Ascending aorta (tissue), 2 donors: ENCODE measurements around the gene IGSF11. TPM values are rescaled to one million over a fixed set of nuclear protein-coding genes. Genes with fewer than 3 reads are reported as not detected.

Source experiments
- DNase-seq, 2 donors: peaks; one replicate each; pipeline ENCODE4 v3.0.0-alpha.2; 2019; ENCODE audit warnings: low spot score in 2 of 2
- H3K27ac ChIP-seq, 2 donors: fragments of 200-600 bp; sonication (generic); one replicate each; pipeline ENCODE4 v1.5.1; 2016 to 2017; ENCODE audit warnings: mild to moderate bottlenecking in 1 of 2
- H3K27me3 ChIP-seq: fragments of 200-600 bp; sonication (generic); one replicate; pipeline ENCODE4 v1.5.1; 2017
- H3K36me3 ChIP-seq, 2 donors: fragments of 200-600 bp; sonication (generic); one replicate each; pipeline ENCODE4 v1.5.1; 2016
- H3K4me1 ChIP-seq, 2 donors: fragments of 200-600 bp; sonication (generic); one replicate each; pipeline ENCODE4 v1.5.1; 2016 to 2017; ENCODE audit warnings: mild to moderate bottlenecking in 1 of 2
- H3K4me3 ChIP-seq, 2 donors: fragments of 200-600 bp; sonication (generic); one replicate each; pipeline ENCODE4 v1.5.1; 2016 to 2017; ENCODE audit warnings: mild to moderate bottlenecking in 1 of 2
- H3K9me3 ChIP-seq, 2 donors: fragments of 200-600 bp; sonication (generic); one replicate each; pipeline ENCODE4 v1.5.1; 2016
- intact Hi-C: fragments of 100-400 bp; cut with DNase I; formaldehyde crosslinking; loops from one replicate; pipeline ENCODE4 v1.15.1; 2023
- total RNA-seq: library from RNA; depleted of rRNA; stranded (reverse); fragments of >200 nt; gene quantifications from one replicate; pipeline ENCODE4 v1.1.0, GENCODE V29; 2016
- TF ChIP-seq, protein P1 (sequence below), 3 experiments: fragments of 200-600 bp in 2 of 3; fragments of 450-650 bp in 1 of 3; sonication (generic) in 2 of 3; IDR thresholded peaks; one replicate each; pipeline ENCODE4 v1.5.1; 2016 to 2019; ENCODE audit warnings: antibody characterized with exemption in 3 of 3, mild to moderate bottlenecking in 1 of 3, moderate library complexity in 1 of 3

IGSF11 gene
- total RNA-seq, 1 donor from 2014 or later, result not detected

GRCh38 chr3:118890206-118890605 is 144.4 kb downstream of the IGSF11 start:
- H3K4me3 ChIP-seq, result no peak overlapping the region
- no peak overlapping the region for H3K27ac ChIP-seq
- no peaks in the 10 kb centered on the region for H3K4me1 ChIP-seq
- TF ChIP-seq, protein P1, sequence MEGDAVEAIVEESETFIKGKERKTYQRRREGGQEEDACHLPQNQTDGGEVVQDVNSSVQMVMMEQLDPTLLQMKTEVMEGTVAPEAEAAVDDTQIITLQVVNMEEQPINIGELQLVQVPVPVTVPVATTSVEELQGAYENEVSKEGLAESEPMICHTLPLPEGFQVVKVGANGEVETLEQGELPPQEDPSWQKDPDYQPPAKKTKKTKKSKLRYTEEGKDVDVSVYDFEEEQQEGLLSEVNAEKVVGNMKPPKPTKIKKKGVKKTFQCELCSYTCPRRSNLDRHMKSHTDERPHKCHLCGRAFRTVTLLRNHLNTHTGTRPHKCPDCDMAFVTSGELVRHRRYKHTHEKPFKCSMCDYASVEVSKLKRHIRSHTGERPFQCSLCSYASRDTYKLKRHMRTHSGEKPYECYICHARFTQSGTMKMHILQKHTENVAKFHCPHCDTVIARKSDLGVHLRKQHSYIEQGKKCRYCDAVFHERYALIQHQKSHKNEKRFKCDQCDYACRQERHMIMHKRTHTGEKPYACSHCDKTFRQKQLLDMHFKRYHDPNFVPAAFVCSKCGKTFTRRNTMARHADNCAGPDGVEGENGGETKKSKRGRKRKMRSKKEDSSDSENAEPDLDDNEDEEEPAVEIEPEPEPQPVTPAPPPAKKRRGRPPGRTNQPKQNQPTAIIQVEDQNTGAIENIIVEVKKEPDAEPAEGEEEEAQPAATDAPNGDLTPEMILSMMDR (IDR thresholded peaks at IDR 0.05), result no peak
- H3K9me3 ChIP-seq, result no peaks in the 10 kb centered on the region
- H3K27me3 ChIP-seq, result no peaks in the 10 kb centered on the region
- no peaks in the 10 kb centered on the region for H3K36me3 ChIP-seq
- DNase-seq, result no peak
- intact Hi-C loops, result no loop called here

GRCh38 chr3:118889691-118890090 is 145.0 kb downstream of the IGSF11 start:
- intact Hi-C loops, result no loop called here
- Histone ChIP-seq H3K27ac (no peak overlapping the region), H3K4me1 (no peaks in the 10 kb centered on the region), H3K9me3 (no peaks in the 10 kb centered on the region), H3K4me3 (no peak overlapping the region), H3K36me3 (no peaks in the 10 kb centered on the region), H3K27me3 (no peaks in the 10 kb centered on the region)
- TF ChIP-seq, protein P1 (IDR thresholded peaks at IDR 0.05), result no peak
- no peak for DNase-seq

DNA sequence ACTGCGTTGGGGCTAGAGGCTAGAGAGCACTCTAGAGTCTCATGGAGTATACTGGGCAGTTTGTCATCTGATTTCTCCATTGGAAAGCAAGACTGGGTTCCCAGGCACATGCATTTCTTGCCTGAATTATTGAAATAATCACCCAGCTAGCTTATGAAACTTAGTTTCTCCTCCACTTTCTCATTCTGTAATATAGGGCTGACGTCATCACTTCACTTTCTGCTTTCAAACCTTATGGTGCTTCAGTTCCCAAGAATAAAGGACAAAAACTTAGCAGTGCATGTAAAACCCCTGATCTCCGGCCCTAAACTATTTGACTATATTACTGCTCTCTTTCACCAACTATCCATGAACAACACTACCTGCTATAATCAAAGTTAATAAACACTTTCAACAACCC is 147.9 kb downstream of the IGSF11 start:
- DNase-seq, result no peak
- intact Hi-C loops, result no loop called here
- TF ChIP-seq, protein P1 (IDR thresholded peaks at IDR 0.05), result no peak
- Histone ChIP-seq H3K27me3 (no peaks in the 10 kb centered on the region), H3K4me1 (no peaks in the 10 kb centered on the region), H3K4me3 (no peak overlapping the region), H3K27ac (no peak overlapping the region), H3K36me3 (no peaks in the 10 kb centered on the region), H3K9me3 (no peaks in the 10 kb centered on the region)

DNA sequence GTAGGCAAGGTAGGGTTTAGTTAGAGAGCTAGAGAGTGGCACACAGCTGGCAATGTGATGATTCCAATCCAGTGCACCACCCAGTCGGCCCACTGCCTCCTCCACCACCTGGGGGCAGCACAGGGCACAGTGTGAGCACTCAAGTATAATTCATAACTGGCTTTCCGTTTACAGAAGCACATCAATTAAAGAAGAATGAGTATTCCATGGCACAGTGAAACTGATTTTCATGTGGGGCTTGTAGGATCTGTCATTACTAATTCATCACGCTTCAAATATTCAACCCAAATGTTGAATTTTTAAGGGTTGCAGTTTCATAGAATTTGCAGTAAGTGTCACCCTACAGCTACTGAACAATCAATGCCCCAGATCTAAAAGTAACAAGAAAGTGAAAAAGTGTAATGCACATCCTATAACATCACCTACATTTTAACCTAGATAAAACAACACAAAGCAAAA is 149.9 kb downstream of the IGSF11 start:
- DNase-seq, result peak in 1 of 2 donors; percentile 72
- intact Hi-C loops, result loop anchor here (1.0 kb wide), 1 partner anchor 150 kb away; the partner anchor contains the start of gene IGSF11
- TF ChIP-seq, protein P1 (IDR thresholded peaks at IDR 0.05), result peak; percentile 20 to 77 (median 65)
- H3K4me3 ChIP-seq, result no peak overlapping the region
- H3K27me3 ChIP-seq, result no peaks in the 10 kb centered on the region
- no peaks in the 10 kb centered on the region for H3K9me3 ChIP-seq
- no peak overlapping the region for H3K27ac ChIP-seq
- H3K4me1 ChIP-seq, result no peaks in the 10 kb centered on the region
- no peaks in the 10 kb centered on the region for H3K36me3 ChIP-seq

DNA sequence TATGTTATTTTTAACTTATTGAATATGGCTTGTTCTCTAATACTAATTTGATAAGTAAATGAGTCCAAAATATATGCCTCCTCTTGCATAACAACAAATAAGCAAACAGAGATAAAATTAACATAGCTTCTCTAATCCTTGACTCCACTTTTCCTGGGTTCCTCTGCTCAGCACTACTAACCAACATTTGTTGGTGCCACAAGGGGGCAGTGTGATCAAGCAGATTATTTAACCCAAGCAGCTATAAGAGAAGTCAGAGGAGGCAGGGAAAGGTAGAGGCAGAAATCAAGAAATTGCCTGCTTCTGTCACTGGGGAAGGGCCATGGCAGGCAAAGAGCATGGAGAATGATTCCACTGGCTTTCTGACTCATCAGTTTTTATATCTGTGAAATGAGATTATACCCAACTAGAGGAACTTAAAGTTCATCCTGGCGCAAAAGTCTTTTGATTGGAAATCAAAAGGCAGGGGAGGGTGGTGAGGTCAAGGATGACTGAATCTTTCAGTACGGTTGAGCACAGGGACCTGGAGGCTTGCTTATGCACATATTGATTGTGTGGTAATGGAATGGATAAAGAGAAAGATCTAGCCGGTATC is 152.2 kb downstream of the IGSF11 start:
- no peaks in the 10 kb centered on the region for H3K27me3 ChIP-seq
- no peak overlapping the region for H3K4me3 ChIP-seq
- no peaks in the 10 kb centered on the region for H3K9me3 ChIP-seq
- intact Hi-C loops, result loop anchor here (1.0 to 2.0 kb wide), 2 partner anchors 216 to 358 kb away; partner anchors contain the start of gene B4GALT4
- TF ChIP-seq, protein P1 (IDR thresholded peaks at IDR 0.05), result peak in 2 of 3 experiments; percentile 67 to 76
- H3K27ac ChIP-seq, result no peak overlapping the region
- H3K36me3 ChIP-seq, result no peaks in the 10 kb centered on the region
- DNase-seq, result peak in 1 of 2 donors; percentile 75
- no peaks in the 10 kb centered on the region for H3K4me1 ChIP-seq
